Kasumi-1 (cell line): ENCODE results near the gene TCF3.

Experiments used
- DNase-seq, 2 experiments: peaks; one replicate each; lab custom pipeline; 2025; lab: John Stamatoyannopoulos, UW

TCF3 gene

DNA sequence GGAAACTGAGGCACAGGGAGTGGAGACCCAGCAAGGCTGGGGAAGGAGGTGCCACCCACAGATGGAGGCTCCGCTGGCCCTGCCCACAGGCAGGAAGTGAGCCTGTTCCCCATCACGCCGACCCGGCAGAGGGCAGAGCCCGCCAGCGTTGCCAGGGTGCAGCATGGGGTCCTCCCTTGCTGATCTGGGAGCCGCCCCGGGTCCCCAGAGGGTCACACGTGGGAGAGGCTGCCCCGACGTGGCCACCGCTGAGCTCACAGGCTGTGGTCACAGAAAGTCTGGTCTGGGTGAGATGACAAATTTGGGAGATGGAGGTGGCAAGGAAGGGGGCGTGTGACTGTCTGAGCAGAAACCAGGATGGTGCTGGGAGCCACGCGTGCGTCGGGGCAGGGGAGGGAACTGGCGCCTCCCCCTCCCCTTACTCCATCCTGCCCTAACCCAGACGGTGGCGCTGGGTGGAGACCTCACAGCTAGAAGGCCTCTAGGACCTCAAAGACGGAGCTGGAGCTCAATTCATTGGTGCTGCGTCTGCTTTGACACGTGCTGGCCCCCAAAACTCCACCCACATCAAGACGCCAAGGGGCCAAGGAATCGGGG lies 92.0 kb downstream of the TCF3 start:
- no peak for DNase-seq
